Stimulated activated CD4-positive, alpha-beta T cell treated with anti-CD3 and anti-CD28 coated beads, Interleukin-12 subunit alpha, Interleukin-12 subunit beta, amount 100 ng/mL, for 4 hours (primary cell): Measurements from ENCODE around the gene CGN.

Experiments used
- DNase-seq: peaks from one replicate; pipeline ENCODE4 v3.0.0-alpha.2; 2020

Gene CGN

GRCh38 chr1:151510957-151511635 lies at the start of gene CGN:
TSS of gene CGN (plus strand) at chr1:151511387. CDS start at chr1:151518520, 7,133 bp downstream.
- peak; percentile 83 for DNase-seq

- DNase-seq, result no peak
Observed at GRCh38 chr1:151461694-151462093, 49.5 kb upstream of the CGN start.

GRCh38 chr1:151465026-151465425 lies 46.2 kb upstream of the CGN start:
- DNase-seq, result no peak

GRCh38 chr1:151472856-151473731 lies 38.1 kb upstream of the CGN start:
- peak; percentile 28 for DNase-seq

- DNase-seq, result no peak
Observed at GRCh38 chr1:151474745-151475144, 36.4 kb upstream of the CGN start.

- DNase-seq, result no peak
Observed at GRCh38 chr1:151475175-151475574, 36.0 kb upstream of the CGN start.

GRCh38 chr1:151476083-151476482 lies 35.1 kb upstream of the CGN start:
- no peak for DNase-seq

GRCh38 chr1:151477066-151477465 lies 34.1 kb upstream of the CGN start:
- DNase-seq, result no peak

- no peak for DNase-seq
Observed at GRCh38 chr1:151478140-151478812, 32.9 kb upstream of the CGN start.

GRCh38 chr1:151478923-151479322 lies 32.3 kb upstream of the CGN start:
- DNase-seq, result no peak

- DNase-seq, result no peak
Observed at GRCh38 chr1:151479462-151479861, 31.7 kb upstream of the CGN start.

GRCh38 chr1:151482017-151482416 lies 29.2 kb upstream of the CGN start:
- DNase-seq, result no peak

GRCh38 chr1:151485685-151486255 lies 25.4 kb upstream of the CGN start:
- DNase-seq, result no peak

GRCh38 chr1:151486557-151486956 lies 24.6 kb upstream of the CGN start:
- DNase-seq, result no peak

- DNase-seq, result no peak
Observed at GRCh38 chr1:151491641-151492040, 19.5 kb upstream of the CGN start.

- no peak for DNase-seq
Observed at GRCh38 chr1:151492120-151492519, 19.1 kb upstream of the CGN start.

GRCh38 chr1:151493042-151493441 lies 18.1 kb upstream of the CGN start:
- DNase-seq, result no peak

GRCh38 chr1:151494741-151495281 lies 16.4 kb upstream of the CGN start:
- DNase-seq, result no peak

GRCh38 chr1:151495316-151495715 lies 15.9 kb upstream of the CGN start:
- no peak for DNase-seq

GRCh38 chr1:151499365-151499764 lies 11.8 kb upstream of the CGN start:
- DNase-seq, result no peak

- DNase-seq, result no peak
Observed at GRCh38 chr1:151499930-151500329, 11.3 kb upstream of the CGN start.

- DNase-seq, result no peak
Observed at GRCh38 chr1:151501474-151501873, 9.7 kb upstream of the CGN start.
